ENCODE results near the gene LORICRIN. TPM values are rescaled to one million over a fixed set of nuclear protein-coding genes. Genes with fewer than 3 reads are reported as not detected.

The LORICRIN gene
- total and polyA plus RNA-seq, 2 experiments from 2014 or later, result not detected

DNA sequence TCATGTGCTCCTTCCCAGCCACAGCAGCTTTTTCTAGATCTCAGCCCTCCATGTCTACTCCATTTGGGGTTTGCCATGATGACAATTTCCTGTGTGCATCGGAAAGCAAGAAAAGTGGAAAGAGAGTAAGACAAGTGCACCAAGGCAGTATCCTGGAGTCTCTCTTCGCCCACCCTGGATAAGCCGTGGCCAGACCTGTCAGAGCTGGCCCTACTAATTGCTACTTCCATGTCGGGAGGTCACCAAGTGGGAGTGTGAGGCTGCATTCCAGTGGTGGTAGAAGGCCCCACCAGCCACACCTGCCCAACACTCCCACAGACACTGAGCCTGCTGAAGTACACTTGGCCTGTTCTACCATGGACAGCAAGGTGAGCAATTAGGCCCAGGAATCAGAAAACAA lies 14.0 kb upstream of the LORICRIN start:
- no peaks in the 10 kb centered on the region for H3K27me3 ChIP-seq
- H3K4me1 ChIP-seq (ENCODE audit: insufficient read depth), result no peaks in the 10 kb centered on the region
- no peaks in the 10 kb centered on the region for H3K79me2 ChIP-seq
- H3K4me2 ChIP-seq, result no peak overlapping the region
- no peak overlapping the region for H3K4me3 ChIP-seq
- H3K27ac ChIP-seq, result no peak overlapping the region
- H2AFZ ChIP-seq, result no peak overlapping the region
- WGBS (ENCODE audit: low lambda C conversion rate, missing lambda C conversion rate), result 77% methylated on average over 4 of the region's 4 CpGs
- no peaks in the 10 kb centered on the region for H3K9me2 ChIP-seq (replicated peaks; ENCODE audit: insufficient read depth)
- no peak for TF ChIP-seq EZH2phosphoT487 (IDR thresholded peaks at IDR 0.05; ENCODE audit: low read depth, severe bottlenecking, unreplicated experiment)
- TF ChIP-seq, protein P1, sequence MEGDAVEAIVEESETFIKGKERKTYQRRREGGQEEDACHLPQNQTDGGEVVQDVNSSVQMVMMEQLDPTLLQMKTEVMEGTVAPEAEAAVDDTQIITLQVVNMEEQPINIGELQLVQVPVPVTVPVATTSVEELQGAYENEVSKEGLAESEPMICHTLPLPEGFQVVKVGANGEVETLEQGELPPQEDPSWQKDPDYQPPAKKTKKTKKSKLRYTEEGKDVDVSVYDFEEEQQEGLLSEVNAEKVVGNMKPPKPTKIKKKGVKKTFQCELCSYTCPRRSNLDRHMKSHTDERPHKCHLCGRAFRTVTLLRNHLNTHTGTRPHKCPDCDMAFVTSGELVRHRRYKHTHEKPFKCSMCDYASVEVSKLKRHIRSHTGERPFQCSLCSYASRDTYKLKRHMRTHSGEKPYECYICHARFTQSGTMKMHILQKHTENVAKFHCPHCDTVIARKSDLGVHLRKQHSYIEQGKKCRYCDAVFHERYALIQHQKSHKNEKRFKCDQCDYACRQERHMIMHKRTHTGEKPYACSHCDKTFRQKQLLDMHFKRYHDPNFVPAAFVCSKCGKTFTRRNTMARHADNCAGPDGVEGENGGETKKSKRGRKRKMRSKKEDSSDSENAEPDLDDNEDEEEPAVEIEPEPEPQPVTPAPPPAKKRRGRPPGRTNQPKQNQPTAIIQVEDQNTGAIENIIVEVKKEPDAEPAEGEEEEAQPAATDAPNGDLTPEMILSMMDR (IDR thresholded peaks at IDR 0.05; ENCODE audit: poor library complexity), result no peak
- no peak for TF ChIP-seq EZH2 (IDR thresholded peaks at IDR 0.05; ENCODE audit: borderline replicate concordance)
- no peaks in the 10 kb centered on the region for H3K9me3 ChIP-seq (ENCODE audit: low read depth)
- no peaks in the 10 kb centered on the region for H4K20me1 ChIP-seq (ENCODE audit: insufficient read depth, poor library complexity, severe bottlenecking)
- no peak for DNase-seq (ENCODE audit: low spot score)
- H3K36me3 ChIP-seq (replicated peaks; ENCODE audit: insufficient read depth, low read depth), result no peaks in the 10 kb centered on the region

DNA sequence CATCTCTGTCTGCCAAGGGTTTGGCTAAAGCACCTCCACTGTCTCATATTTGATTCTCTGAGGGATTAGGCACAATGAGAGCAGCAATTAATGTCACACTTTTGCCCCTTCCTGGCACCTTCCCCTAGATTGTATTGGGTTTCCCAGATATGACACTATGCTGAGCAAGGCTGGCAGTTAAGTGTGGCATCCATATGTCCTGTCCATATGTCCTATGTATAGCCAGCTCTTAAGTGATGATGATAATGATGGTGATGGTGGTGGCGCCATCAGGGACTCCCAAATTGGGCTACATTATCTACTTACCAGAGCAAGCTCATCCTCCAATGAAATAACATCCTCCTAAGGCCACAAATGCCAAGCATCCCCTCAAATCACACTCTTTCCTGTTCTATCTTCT lies 13.5 kb upstream of the LORICRIN start:
- no peak for DNase-seq (ENCODE audit: low spot score)
- H3K4me3 ChIP-seq, result no peak overlapping the region
- H3K9me2 ChIP-seq (replicated peaks; ENCODE audit: insufficient read depth), result no peaks in the 10 kb centered on the region
- TF ChIP-seq, protein P1 (IDR thresholded peaks at IDR 0.05; ENCODE audit: poor library complexity), result no peak
- TF ChIP-seq EZH2 (IDR thresholded peaks at IDR 0.05; ENCODE audit: borderline replicate concordance), result no peak
- no peak for TF ChIP-seq EZH2phosphoT487 (IDR thresholded peaks at IDR 0.05; ENCODE audit: low read depth, severe bottlenecking, unreplicated experiment)
- no peaks in the 10 kb centered on the region for H3K9me3 ChIP-seq (ENCODE audit: low read depth)
- no peak overlapping the region for H3K27ac ChIP-seq
- H2AFZ ChIP-seq, result no peak overlapping the region
- H3K4me1 ChIP-seq (ENCODE audit: insufficient read depth), result no peaks in the 10 kb centered on the region
- H3K27me3 ChIP-seq, result no peaks in the 10 kb centered on the region
- 17% methylated on average over 1 of the region's 1 CpG for WGBS (ENCODE audit: low lambda C conversion rate, missing lambda C conversion rate)
- H3K79me2 ChIP-seq, result no peaks in the 10 kb centered on the region
- no peaks in the 10 kb centered on the region for H3K36me3 ChIP-seq (replicated peaks; ENCODE audit: insufficient read depth, low read depth)
- no peaks in the 10 kb centered on the region for H4K20me1 ChIP-seq (ENCODE audit: insufficient read depth, poor library complexity, severe bottlenecking)
- no peak overlapping the region for H3K4me2 ChIP-seq

DNA sequence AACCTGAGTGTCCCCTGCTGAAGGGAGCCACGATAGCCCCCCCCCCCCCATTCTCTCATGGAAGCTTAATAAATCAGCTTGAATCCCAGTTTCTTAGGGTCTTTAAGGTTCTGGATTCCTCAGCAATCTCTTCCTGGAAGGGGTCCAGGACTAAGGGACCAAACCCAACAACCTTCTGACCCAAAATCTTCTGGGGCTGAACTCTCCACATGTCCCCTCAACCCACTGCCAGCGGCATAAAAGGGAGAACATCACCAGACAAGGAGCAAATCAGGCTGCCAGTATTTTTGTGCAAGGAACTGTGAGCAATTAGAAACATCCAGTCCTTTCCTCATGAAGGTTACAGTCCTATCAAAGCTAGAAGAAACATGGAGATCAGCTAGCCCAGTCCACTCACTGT lies 12.7 kb upstream of the LORICRIN start:
- Histone ChIP-seq H3K27ac (no peak overlapping the region), H3K4me3 (no peak overlapping the region), H3K27me3 (no peaks in the 10 kb centered on the region), H3K79me2 (no peaks in the 10 kb centered on the region), H3K36me3 (replicated peaks; ENCODE audit: insufficient read depth, low read depth) (no peaks in the 10 kb centered on the region), H4K20me1 (ENCODE audit: insufficient read depth, poor library complexity, severe bottlenecking) (no peaks in the 10 kb centered on the region), H3K4me2 (no peak overlapping the region), H3K9me3 (ENCODE audit: low read depth) (no peaks in the 10 kb centered on the region), H2AFZ (no peak overlapping the region), H3K9me2 (replicated peaks; ENCODE audit: insufficient read depth) (no peaks in the 10 kb centered on the region), H3K4me1 (ENCODE audit: insufficient read depth) (no peaks in the 10 kb centered on the region)
- no peak for DNase-seq (ENCODE audit: low spot score)
- 41% methylated on average over 2 of the region's 2 CpGs for WGBS (ENCODE audit: low lambda C conversion rate, missing lambda C conversion rate)
- TF ChIP-seq EZH2 (IDR thresholded peaks at IDR 0.05; ENCODE audit: borderline replicate concordance), result no peak

DNA sequence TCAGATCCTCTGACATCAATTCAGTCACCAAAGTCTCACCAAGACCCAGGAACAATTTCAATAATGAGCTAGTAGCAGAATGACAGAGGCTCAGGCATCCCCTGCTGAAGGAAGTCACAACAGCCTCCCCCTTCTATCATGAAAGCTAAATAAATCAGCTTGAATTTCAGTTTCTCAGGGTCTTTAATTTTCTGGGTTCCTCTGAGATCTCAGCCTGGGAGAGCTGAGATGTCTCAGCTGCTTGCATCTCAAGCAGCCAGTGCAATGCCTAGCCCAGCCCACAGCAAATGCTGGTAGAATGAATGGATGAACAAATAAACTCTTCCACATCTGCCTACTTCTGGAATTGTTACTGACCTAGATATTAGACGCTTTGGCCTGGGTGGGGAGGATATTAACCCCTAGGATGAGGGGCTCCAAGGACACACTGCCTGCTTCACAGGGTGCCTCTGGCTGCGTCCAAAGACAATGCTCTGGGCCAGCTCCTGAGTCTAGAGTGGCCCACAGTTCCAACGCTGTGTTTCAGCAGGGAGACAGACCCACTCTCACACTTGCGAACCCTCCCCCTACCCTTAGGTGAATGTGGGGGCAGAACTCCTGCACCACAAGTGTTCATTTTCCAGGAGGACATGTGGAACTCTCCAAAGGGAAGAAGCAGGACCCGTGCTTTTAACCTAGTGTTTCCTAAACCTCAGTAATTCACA lies 11.2 kb upstream of the LORICRIN start:
- H2AFZ ChIP-seq, result no peak overlapping the region
- H3K4me1 ChIP-seq (ENCODE audit: insufficient read depth), result no peaks in the 10 kb centered on the region
- TF ChIP-seq, protein P1 (IDR thresholded peaks at IDR 0.05; ENCODE audit: poor library complexity), result no peak
- no peak for TF ChIP-seq EZH2phosphoT487 (IDR thresholded peaks at IDR 0.05; ENCODE audit: low read depth, severe bottlenecking, unreplicated experiment)
- TF ChIP-seq EZH2 (IDR thresholded peaks at IDR 0.05; ENCODE audit: borderline replicate concordance), result no peak
- H3K27me3 ChIP-seq, result no peaks in the 10 kb centered on the region
- no peaks in the 10 kb centered on the region for H3K36me3 ChIP-seq (replicated peaks; ENCODE audit: insufficient read depth, low read depth)
- no peak overlapping the region for H3K4me3 ChIP-seq
- no peak overlapping the region for H3K4me2 ChIP-seq
- DNase-seq (ENCODE audit: low spot score), result no peak
- no peak overlapping the region for H3K27ac ChIP-seq
- H4K20me1 ChIP-seq (ENCODE audit: insufficient read depth, poor library complexity, severe bottlenecking), result no peaks in the 10 kb centered on the region
- H3K9me3 ChIP-seq (ENCODE audit: low read depth), result no peaks in the 10 kb centered on the region
- 64% methylated on average over 5 of the region's 5 CpGs for WGBS (ENCODE audit: low lambda C conversion rate, missing lambda C conversion rate)
- no peaks in the 10 kb centered on the region for H3K79me2 ChIP-seq
- H3K9me2 ChIP-seq (replicated peaks; ENCODE audit: insufficient read depth), result no peaks in the 10 kb centered on the region

Measured in hepatocyte (in vitro differentiated cells).